ENCODE results near the gene FAM186B. TPM values are rescaled to one million over a fixed set of nuclear protein-coding genes. Genes with fewer than 3 reads are reported as not detected.

FAM186B gene
- total and polyA plus RNA-seq, 2 of the 13 experiments (the other 11 are each of a cell fraction or from before 2014, with no cell fraction given), result 0.07 to 0.20 TPM

DNA sequence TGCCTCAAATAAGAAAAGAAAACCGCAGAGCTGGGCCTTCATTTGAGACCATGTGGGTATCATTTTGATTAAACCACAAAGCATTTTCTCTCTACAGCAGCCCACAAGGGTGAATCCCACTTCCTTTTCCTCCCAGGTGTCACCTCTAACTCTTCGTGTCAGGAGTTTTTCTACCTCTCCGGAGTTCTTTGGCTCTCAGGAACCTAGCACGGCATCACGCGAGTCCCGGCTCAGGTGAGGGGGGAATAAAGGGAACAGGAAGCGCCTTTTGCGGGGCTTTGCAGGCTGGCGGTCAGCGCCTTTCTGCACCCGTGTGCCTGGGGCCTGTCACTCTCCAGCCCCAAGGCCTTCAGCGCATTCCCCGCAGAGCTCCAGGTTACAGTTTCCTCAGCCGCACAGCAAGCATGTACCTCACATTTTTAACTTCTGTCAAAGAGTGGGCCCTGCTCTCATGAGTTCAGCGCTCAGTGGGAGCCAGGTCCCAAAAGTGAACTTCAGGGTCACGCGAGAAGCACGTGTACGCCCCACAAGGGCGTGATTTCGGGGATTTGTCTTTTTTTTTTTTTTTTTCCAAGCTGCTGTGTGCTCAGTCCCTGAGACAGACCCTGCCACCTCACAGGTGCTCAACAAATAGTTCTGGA, 17.2 kb upstream of the FAM186B start:
- Histone ChIP-seq H3K9me3 (ENCODE audit: low read length) (no peaks in the 10 kb centered on the region), H3K4me1 (ENCODE audit: insufficient read depth, low read length) (peaks cover 29% of the 10 kb centered on the region), H3K79me2 (ENCODE audit: insufficient read depth, low read length) (no peaks in the 10 kb centered on the region), H2AFZ (ENCODE audit: low read length) (no peak overlapping the region), H3K36me3 (replicated peaks in 1 of 2; ENCODE audit: control insufficient read depth in 1 of 2, insufficient read depth in 2 of 2, low read length in 2 of 2) (no peaks in the 10 kb centered on the region), H3K9ac (ENCODE audit: insufficient read depth, low read depth, low read length) (peak overlapping the region; percentile 69), H4K20me1 (ENCODE audit: insufficient read depth, low read length) (no peaks in the 10 kb centered on the region), H3K27me3 (ENCODE audit: control insufficient read depth in 1 of 2, insufficient read depth in 2 of 2, low read length in 2 of 2) (no peaks in the 10 kb centered on the region), H3K4me3 (replicated peaks in 1 of 3; ENCODE audit: insufficient read depth in 1 of 3, low read depth in 2 of 3, low read length in 3 of 3) (peak overlapping the region; percentile 54 to 75 (median 59)), H3K27ac (ENCODE audit: extremely low read length, insufficient read depth, low read length) (peak overlapping the region; percentile 65), H3K4me2 (ENCODE audit: low read depth, low read length) (peak overlapping the region; percentile 95)
- peak; percentile 18 for FAIRE-seq
- ATAC-seq, result peak; percentile 75
- BruUV-seq (replicated peaks), result TSS peak; percentile 96
- WGBS (ENCODE audit: low lambda C conversion rate), result 0% methylated on average over 16 of the region's 22 CpGs
- CTCF ChIA-PET (ENCODE audit: low intra/inter-chr PET ratio, low total read pairs), result no interaction called here
- in situ Hi-C loops (cut with HindIII; ENCODE audit: extremely low pct_ligation_motif_present, low pct_unique_long_range_greater_than_20kb), result no loop called here
- POLR2A ChIA-PET, result interaction anchor here (0.6 to 1.8 kb wide), 11 partner anchors 14 to 300 kb away, joined by 3 to 10 read pairs (median 3); partner anchors contain the start of genes BCDIN3D, FAM186B, NCKAP5L and TMBIM6
- no peak for DNase-seq (ENCODE audit: low spot score)
- intact Hi-C loops (cut with micrococcal nuclease; ENCODE audit: unreplicated experiment), result loop anchor here (5.0 kb wide), 1 partner anchor 55 kb away; the partner anchor contains the start of gene MCRS1
- TF ChIP-seq, protein P1, sequence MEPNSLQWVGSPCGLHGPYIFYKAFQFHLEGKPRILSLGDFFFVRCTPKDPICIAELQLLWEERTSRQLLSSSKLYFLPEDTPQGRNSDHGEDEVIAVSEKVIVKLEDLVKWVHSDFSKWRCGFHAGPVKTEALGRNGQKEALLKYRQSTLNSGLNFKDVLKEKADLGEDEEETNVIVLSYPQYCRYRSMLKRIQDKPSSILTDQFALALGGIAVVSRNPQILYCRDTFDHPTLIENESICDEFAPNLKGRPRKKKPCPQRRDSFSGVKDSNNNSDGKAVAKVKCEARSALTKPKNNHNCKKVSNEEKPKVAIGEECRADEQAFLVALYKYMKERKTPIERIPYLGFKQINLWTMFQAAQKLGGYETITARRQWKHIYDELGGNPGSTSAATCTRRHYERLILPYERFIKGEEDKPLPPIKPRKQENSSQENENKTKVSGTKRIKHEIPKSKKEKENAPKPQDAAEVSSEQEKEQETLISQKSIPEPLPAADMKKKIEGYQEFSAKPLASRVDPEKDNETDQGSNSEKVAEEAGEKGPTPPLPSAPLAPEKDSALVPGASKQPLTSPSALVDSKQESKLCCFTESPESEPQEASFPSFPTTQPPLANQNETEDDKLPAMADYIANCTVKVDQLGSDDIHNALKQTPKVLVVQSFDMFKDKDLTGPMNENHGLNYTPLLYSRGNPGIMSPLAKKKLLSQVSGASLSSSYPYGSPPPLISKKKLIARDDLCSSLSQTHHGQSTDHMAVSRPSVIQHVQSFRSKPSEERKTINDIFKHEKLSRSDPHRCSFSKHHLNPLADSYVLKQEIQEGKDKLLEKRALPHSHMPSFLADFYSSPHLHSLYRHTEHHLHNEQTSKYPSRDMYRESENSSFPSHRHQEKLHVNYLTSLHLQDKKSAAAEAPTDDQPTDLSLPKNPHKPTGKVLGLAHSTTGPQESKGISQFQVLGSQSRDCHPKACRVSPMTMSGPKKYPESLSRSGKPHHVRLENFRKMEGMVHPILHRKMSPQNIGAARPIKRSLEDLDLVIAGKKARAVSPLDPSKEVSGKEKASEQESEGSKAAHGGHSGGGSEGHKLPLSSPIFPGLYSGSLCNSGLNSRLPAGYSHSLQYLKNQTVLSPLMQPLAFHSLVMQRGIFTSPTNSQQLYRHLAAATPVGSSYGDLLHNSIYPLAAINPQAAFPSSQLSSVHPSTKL (CRISPR knock-in tag; IDR thresholded peaks at IDR 0.05), result peak; percentile 13; the same call in 1 of the 2 replicates
- TF ChIP-seq ZNF230 (CRISPR knock-in tag; IDR thresholded peaks at IDR 0.05) (no peak), PRDM10 (CRISPR knock-in tag; IDR thresholded peaks at IDR 0.05; ENCODE audit: low read depth) (no peak), YEATS2 (CRISPR knock-in tag; IDR thresholded peaks at IDR 0.05; ENCODE audit: borderline replicate concordance) (no peak), ZNF766 (CRISPR knock-in tag; IDR thresholded peaks at IDR 0.05; ENCODE audit: borderline replicate concordance) (no peak), ZNF569 (CRISPR knock-in tag; IDR thresholded peaks at IDR 0.05; ENCODE audit: borderline replicate concordance) (no peak), ZSCAN30 (CRISPR knock-in tag; IDR thresholded peaks at IDR 0.05) (no peak), ATRX (CRISPR knock-in tag; IDR thresholded peaks at IDR 0.05; ENCODE audit: borderline replicate concordance) (no peak), RAD21 (CRISPR knock-in tag; IDR thresholded peaks at IDR 0.05) (no peak), MYNN (CRISPR knock-in tag; IDR thresholded peaks at IDR 0.05; ENCODE audit: low read depth) (no peak), PRDM15 (CRISPR knock-in tag; IDR thresholded peaks at IDR 0.05) (no peak)
